Caco-2 (cell line): ENCODE results near the gene C2orf68. TPM values are rescaled to one million over a fixed set of nuclear protein-coding genes. Genes with fewer than 3 reads are reported as not detected.
"Not testable (repeated sequence)": the region's sequence is repeated elsewhere in the genome, so short reads cannot be mapped to it uniquely, and the experiment has no call there.

Experiments
- BruUV-seq: library from RNA; stranded (reverse); fragments of 400-500 nt; replicated peaks from 2 replicates; lab custom pipeline; 2021; lab: Mats Ljungman, UMichigan
- CTCF ChIA-PET: fragments of 300-600 bp; sonication (Branson Sonifier 250); formaldehyde crosslinking; loops from one replicate; lab custom pipeline; 2022; ENCODE audit warnings: antibody characterized with exemption; lab: Charles Lee
- POLR2A ChIA-PET: fragments of 300-600 bp; sonication (Branson Sonifier 250); formaldehyde crosslinking; loops from one replicate; lab custom pipeline; 2022; ENCODE audit warnings: antibody characterized with exemption; lab: Charles Lee
- DNase-seq, 2 experiments: peaks; one replicate each; pipeline versions ENCODE4 v3.0.0 to v3.0.0-alpha.2; 2020 to 2022
- H3K27me3 ChIP-seq: replicated peaks from 2 replicates; pipeline ENCODE4 v1.6.0; 2011; ENCODE audit warnings: low read length; ENCODE audit not compliant: control insufficient read depth, insufficient read depth
- H3K36me3 ChIP-seq: 2 replicates; pipeline ENCODE4 v1.5.1; 2011; ENCODE audit warnings: low read length; ENCODE audit not compliant: control insufficient read depth, insufficient read depth
- H3K4me1 ChIP-seq: fragments of 250-450 bp; sonication (Bioruptor Pico); 2 replicates; pipeline ENCODE4 v1.5.1; 2020; ENCODE audit warnings: mild to moderate bottlenecking
- H3K4me3 ChIP-seq: 2 replicates; pipeline ENCODE4 v1.5.1; 2011; ENCODE audit warnings: low read depth, mild to moderate bottlenecking, control low read depth, low read length
- H3K9me3 ChIP-seq: fragments of 250-450 bp; sonication (Bioruptor Pico); 2 replicates; pipeline ENCODE4 v1.5.1; 2020; ENCODE audit warnings: mild to moderate bottlenecking, moderate library complexity
- H3K27ac Mint-ChIP-seq: one replicate; pipeline ENCODE4 v1.8.0; 2022; ENCODE audit warnings: mixed read lengths; ENCODE audit not compliant: unreplicated experiment
- H3K27me3 Mint-ChIP-seq: one replicate; pipeline ENCODE4 v1.8.0; 2022; ENCODE audit warnings: mixed read lengths; ENCODE audit not compliant: insufficient read depth, unreplicated experiment
- H3K36me3 Mint-ChIP-seq: one replicate; pipeline ENCODE4 v1.8.0; 2022; ENCODE audit warnings: mild to moderate bottlenecking, mixed read lengths; ENCODE audit not compliant: insufficient read depth, unreplicated experiment
- H3K4me1 Mint-ChIP-seq: one replicate; pipeline ENCODE4 v1.8.0; 2022; ENCODE audit warnings: low read depth, mixed read lengths; ENCODE audit not compliant: unreplicated experiment
- H3K4me3 Mint-ChIP-seq: one replicate; pipeline ENCODE4 v1.8.0; 2022; ENCODE audit warnings: mild to moderate bottlenecking, moderate library complexity, mixed read lengths; ENCODE audit not compliant: unreplicated experiment
- H3K9me3 Mint-ChIP-seq: one replicate; pipeline ENCODE4 v1.8.0; 2022; ENCODE audit warnings: mixed read lengths; ENCODE audit not compliant: unreplicated experiment
- intact Hi-C: fragments of 100-400 bp; cut with micrococcal nuclease; formaldehyde crosslinking; loops from one replicate; pipeline ENCODE4 v1.10.0; 2022; ENCODE audit not compliant: unreplicated experiment
- total RNA-seq: library from RNA; stranded (reverse); gene quantifications from 2 replicates; pipeline ENCODE4 v1.2.3, GENCODE V29; 2022
- TF ChIP-seq, protein P1 (sequence below), 2 experiments: fragments of 200-600 bp in 1 of 2; IDR thresholded peaks; 1 replicate in 1 of 2; 2 replicates in 1 of 2; pipeline versions ENCODE4 v1.5.1 to v1.8.0; 2011 to 2022; ENCODE audit warnings: antibody characterized with exemption in 1 of 2, control low read depth in 1 of 2, inconsistent platforms in 1 of 2, low read depth in 1 of 2, low read length in 1 of 2, mild to moderate bottlenecking in 1 of 2, moderate library complexity in 1 of 2; ENCODE audit not compliant: insufficient read depth in 1 of 2, severe bottlenecking in 1 of 2, unreplicated experiment in 1 of 2

C2orf68 gene
- total RNA-seq, 1 experiment from 2014 or later, result 54.5 TPM

DNA sequence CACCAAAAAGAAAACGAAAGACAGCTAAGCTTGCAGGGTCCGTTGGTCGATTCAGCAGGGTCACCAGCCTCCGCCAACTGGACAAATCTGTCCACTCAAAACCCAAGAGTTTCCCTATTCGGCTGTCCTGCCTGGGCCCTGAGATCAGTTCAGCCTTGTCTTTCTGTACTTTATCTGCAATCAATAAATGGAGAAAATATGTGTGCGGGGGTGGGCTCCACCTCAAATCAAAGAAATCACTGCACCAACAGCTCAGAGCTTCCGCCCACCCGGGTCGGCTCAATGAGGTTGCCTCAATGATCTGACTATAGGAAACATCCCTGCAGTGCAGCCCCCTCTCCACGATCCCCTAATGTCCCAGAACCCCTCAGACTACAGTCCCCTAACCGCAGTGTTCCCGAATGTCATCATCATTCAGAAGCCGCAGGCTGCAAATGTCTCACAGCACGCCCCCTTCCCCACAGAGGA, 51.0 kb downstream of the C2orf68 start:
- intact Hi-C loops, result loop anchor here (1.0 kb wide), 4 partner anchors 16 to 41 kb away; partner anchors contain the start of genes TMEM150A and VAMP8
- no TSS peak for BruUV-seq
- Mint-ChIP-seq H3K4me3 (peak overlapping the region; percentile 96), H3K36me3 (peaks cover 48% of the 10 kb centered on the region), H3K27ac (peak overlapping the region; percentile 98), H3K9me3 (no peaks in the 10 kb centered on the region), H3K27me3 (no peaks in the 10 kb centered on the region), H3K4me1 (peaks cover 26% of the 10 kb centered on the region)
- Histone ChIP-seq H3K36me3 (no peaks in the 10 kb centered on the region), H3K4me3 (peak overlapping the region; percentile 65), H3K27me3 (no peaks in the 10 kb centered on the region), H3K4me1 (peaks cover 34% of the 10 kb centered on the region), H3K9me3 (no peaks in the 10 kb centered on the region)
- no peak for DNase-seq
- TF ChIP-seq, protein P1, sequence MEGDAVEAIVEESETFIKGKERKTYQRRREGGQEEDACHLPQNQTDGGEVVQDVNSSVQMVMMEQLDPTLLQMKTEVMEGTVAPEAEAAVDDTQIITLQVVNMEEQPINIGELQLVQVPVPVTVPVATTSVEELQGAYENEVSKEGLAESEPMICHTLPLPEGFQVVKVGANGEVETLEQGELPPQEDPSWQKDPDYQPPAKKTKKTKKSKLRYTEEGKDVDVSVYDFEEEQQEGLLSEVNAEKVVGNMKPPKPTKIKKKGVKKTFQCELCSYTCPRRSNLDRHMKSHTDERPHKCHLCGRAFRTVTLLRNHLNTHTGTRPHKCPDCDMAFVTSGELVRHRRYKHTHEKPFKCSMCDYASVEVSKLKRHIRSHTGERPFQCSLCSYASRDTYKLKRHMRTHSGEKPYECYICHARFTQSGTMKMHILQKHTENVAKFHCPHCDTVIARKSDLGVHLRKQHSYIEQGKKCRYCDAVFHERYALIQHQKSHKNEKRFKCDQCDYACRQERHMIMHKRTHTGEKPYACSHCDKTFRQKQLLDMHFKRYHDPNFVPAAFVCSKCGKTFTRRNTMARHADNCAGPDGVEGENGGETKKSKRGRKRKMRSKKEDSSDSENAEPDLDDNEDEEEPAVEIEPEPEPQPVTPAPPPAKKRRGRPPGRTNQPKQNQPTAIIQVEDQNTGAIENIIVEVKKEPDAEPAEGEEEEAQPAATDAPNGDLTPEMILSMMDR (IDR thresholded peaks at IDR 0.05; ENCODE audit: insufficient read depth in 1 of 2, low read depth in 1 of 2, low read length in 1 of 2, severe bottlenecking in 1 of 2, unreplicated experiment in 1 of 2), result no peak
- POLR2A ChIA-PET, result interaction anchor here (0.6 to 3.0 kb wide), 20 partner anchors 9 to 428 kb away, joined by 3 to 24 read pairs (median 7); partner anchors contain the start of genes ELMOD3, MAT2A, RETSAT and RNF181
- CTCF ChIA-PET, result interaction anchor here (0.6 to 2.5 kb wide), 7 partner anchors 9 to 171 kb away, joined by 3 to 7 read pairs (median 4); partner anchors contain the start of genes C2orf68, RNF181 and VAMP8

DNA sequence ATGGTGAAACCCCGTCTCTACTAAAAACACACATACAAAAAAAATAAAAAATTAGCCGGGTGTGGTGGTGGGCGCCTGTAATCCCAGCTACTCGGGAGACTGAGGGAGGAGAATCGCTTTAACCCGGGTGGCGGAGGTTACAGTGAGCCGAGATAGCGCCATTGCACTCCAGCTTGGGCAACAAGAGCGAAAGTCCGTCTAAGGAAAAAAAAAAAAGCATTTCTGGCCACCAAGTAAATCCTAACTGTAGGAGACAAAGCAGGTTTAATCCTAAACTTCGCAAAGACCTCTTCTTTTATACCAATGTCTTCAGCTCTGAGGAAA, 51.5 kb downstream of the C2orf68 start:
- H3K4me3 Mint-ChIP-seq, result peak overlapping the region; percentile 96
- H3K4me1 ChIP-seq, result peaks cover 34% of the 10 kb centered on the region
- H3K9me3 Mint-ChIP-seq, H3K9me3 ChIP-seq, H3K36me3 ChIP-seq, H3K27me3 ChIP-seq, BruUV-seq, intact Hi-C loops, DNase-seq, H3K27me3 Mint-ChIP-seq: not testable (repeated sequence)
- H3K36me3 Mint-ChIP-seq, result peaks cover 53% of the 10 kb centered on the region
- ChIA-PET CTCF (interaction anchor here (1.1 to 2.5 kb wide), 2 partner anchors 8 to 35 kb away, joined by 3 to 7 read pairs; partner anchors contain the start of gene RNF181), POLR2A (interaction anchor here (0.6 to 3.0 kb wide), 10 partner anchors 22 to 368 kb away, joined by 3 to 19 read pairs (median 6); partner anchors contain the start of genes C2orf68, ELMOD3, MAT2A and RETSAT)
- peaks cover 26% of the 10 kb centered on the region for H3K4me1 Mint-ChIP-seq
- peak overlapping the region; percentile 65 for H3K4me3 ChIP-seq
- H3K27ac Mint-ChIP-seq, result peak overlapping the region; percentile 98

DNA sequence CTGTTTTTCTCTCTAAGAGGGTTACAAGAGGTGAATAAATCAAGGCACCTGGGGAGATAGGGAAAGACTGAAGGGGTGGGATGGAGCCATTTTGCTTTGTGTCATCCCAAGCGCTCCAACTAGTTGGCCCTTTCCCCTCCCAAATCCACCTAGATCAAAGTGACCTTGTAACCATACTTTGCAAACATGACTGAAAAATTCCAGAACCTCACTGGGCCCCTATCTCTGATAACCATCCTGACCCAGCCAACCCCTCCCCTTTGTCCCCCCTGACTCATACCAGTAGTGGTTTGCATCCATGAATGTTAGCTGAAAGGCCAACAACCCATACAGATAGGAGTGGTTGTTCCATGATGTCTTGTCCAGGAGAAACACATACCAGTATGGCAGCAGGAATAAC, 53.7 kb downstream of the C2orf68 start:
- Histone ChIP-seq H3K9me3 (no peaks in the 10 kb centered on the region), H3K4me3 (no peak overlapping the region), H3K36me3 (peaks cover 2% of the 10 kb centered on the region; the same call in 1 of the 2 replicates), H3K27me3 (no peaks in the 10 kb centered on the region), H3K4me1 (peaks cover 27% of the 10 kb centered on the region)
- Mint-ChIP-seq H3K27ac (peak overlapping the region; percentile 69), H3K4me3 (peak overlapping the region; percentile 50), H3K36me3 (peaks cover 73% of the 10 kb centered on the region), H3K9me3 (no peaks in the 10 kb centered on the region), H3K27me3 (no peaks in the 10 kb centered on the region), H3K4me1 (peaks cover 20% of the 10 kb centered on the region)
- intact Hi-C loops, result no loop called here
- CTCF ChIA-PET, result interaction anchor here (0.7 kb wide), 1 partner anchor 29 kb away, joined by 4 read pairs; no protein-coding TSS in a partner anchor
- peak; percentile 69 to 71 for DNase-seq
- TF ChIP-seq, protein P1 (IDR thresholded peaks at IDR 0.05; ENCODE audit: insufficient read depth in 1 of 2, low read depth in 1 of 2, low read length in 1 of 2, severe bottlenecking in 1 of 2, unreplicated experiment in 1 of 2), result no peak
- BruUV-seq, result no TSS peak
- POLR2A ChIA-PET, result no interaction called here
